WTC11 (cell line): ENCODE results near the gene SLC17A2. TPM values are rescaled to one million over a fixed set of nuclear protein-coding genes. Genes with fewer than 3 reads are reported as not detected.

Source experiments
- ATAC-seq: fragments of 200-7000 bp; cut with Tn5 transposase; 2 replicates; pipeline ENCODE4 v1.10.0; 2021; ENCODE audit warnings: mild to moderate bottlenecking, moderate library complexity
- CTCF ChIA-PET: fragments of 300-600 bp; sonication (Branson Sonifier 250); formaldehyde crosslinking; loops from one replicate; lab custom pipeline; 2021; ENCODE audit warnings: antibody characterized with exemption; lab: Charles Lee
- POLR2A ChIA-PET: fragments of 350-600 bp; sonication (Branson Sonifier 250); formaldehyde crosslinking; loops from one replicate; lab custom pipeline; 2021; ENCODE audit warnings: antibody characterized with exemption; lab: Charles Lee
- DNase-seq: peaks from one replicate; pipeline ENCODE4 v3.0.0; 2021; ENCODE audit warnings: low spot score
- H3K27ac Mint-ChIP-seq: 2 replicates; pipeline ENCODE4 v1.8.0; 2021; ENCODE audit warnings: mixed read lengths
- H3K27me3 Mint-ChIP-seq: 2 replicates; pipeline ENCODE4 v1.8.0; 2021; ENCODE audit warnings: low read depth, mild to moderate bottlenecking, moderate library complexity, mixed read lengths
- H3K36me3 Mint-ChIP-seq: 2 replicates; pipeline ENCODE4 v1.8.0; 2021; ENCODE audit warnings: mixed read lengths
- H3K4me1 Mint-ChIP-seq: 2 replicates; pipeline ENCODE4 v1.8.0; 2022; ENCODE audit warnings: mixed read lengths
- H3K4me3 Mint-ChIP-seq: 2 replicates; pipeline ENCODE4 v1.8.0; 2021; ENCODE audit warnings: mild to moderate bottlenecking, moderate library complexity, mixed read lengths
- H3K9me3 Mint-ChIP-seq: 2 replicates; pipeline ENCODE4 v1.8.0; 2021; ENCODE audit warnings: mixed read lengths
- AR ChIP-seq: fragments of 250-450 bp; sonication (Bioruptor Pico); IDR thresholded peaks from 2 replicates; pipeline ENCODE4 v1.9.0; 2021; ENCODE audit warnings: mild to moderate bottlenecking
- ARID4B ChIP-seq: sonication (generic); formaldehyde crosslinking; IDR thresholded peaks from 2 replicates; pipeline ENCODE4 v1.8.0; 2023; ENCODE audit warnings: missing genetic modification reagents, mild to moderate bottlenecking, borderline replicate concordance
- ATF3 ChIP-seq: sonication (generic); formaldehyde crosslinking; conservative IDR thresholded peaks from 2 replicates; pipeline ENCODE4 v1.8.1; 2022; ENCODE audit warnings: mild to moderate bottlenecking, missing genetic modification reagents
- ELF4 ChIP-seq: sonication (generic); formaldehyde crosslinking; IDR thresholded peaks from 2 replicates; pipeline ENCODE4 v1.8.1; 2022; ENCODE audit warnings: low read depth, mild to moderate bottlenecking, moderate library complexity, missing genetic modification reagents
- MAX ChIP-seq: sonication (generic); formaldehyde crosslinking; IDR thresholded peaks from 2 replicates; pipeline ENCODE4 v1.8.0; 2022; ENCODE audit warnings: mild to moderate bottlenecking, missing genetic modification reagents
- MYBL2 ChIP-seq: sonication (generic); formaldehyde crosslinking; IDR thresholded peaks from 2 replicates; pipeline ENCODE4 v1.8.1; 2023; ENCODE audit warnings: mild to moderate bottlenecking, moderate library complexity, missing genetic modification reagents
- NFE2L1 ChIP-seq: sonication (generic); formaldehyde crosslinking; IDR thresholded peaks from 2 replicates; pipeline ENCODE4 v1.8.1; 2023; ENCODE audit warnings: missing genetic modification reagents
- OVOL2 ChIP-seq: fragments of 250-450 bp; sonication (Bioruptor Pico); IDR thresholded peaks from 2 replicates; pipeline ENCODE4 v1.9.0; 2021; ENCODE audit warnings: mild to moderate bottlenecking, borderline replicate concordance
- PRRX2 ChIP-seq: fragments of 250-450 bp; sonication (Bioruptor Pico); IDR thresholded peaks from 2 replicates; pipeline ENCODE4 v1.8.0; 2021; ENCODE audit warnings: mild to moderate bottlenecking
- SMAD3 ChIP-seq: sonication (generic); formaldehyde crosslinking; IDR thresholded peaks from 2 replicates; pipeline ENCODE4 v1.8.0; 2022; ENCODE audit warnings: missing genetic modification reagents, mild to moderate bottlenecking, borderline replicate concordance
- SMAD4 ChIP-seq: sonication (generic); formaldehyde crosslinking; IDR thresholded peaks from 2 replicates; pipeline ENCODE4 v1.8.0; 2022; ENCODE audit warnings: mild to moderate bottlenecking, missing genetic modification reagents
- SP1 ChIP-seq: sonication (generic); formaldehyde crosslinking; conservative IDR thresholded peaks from 2 replicates; pipeline ENCODE4 v1.8.1; 2022; ENCODE audit warnings: missing genetic modification reagents
- TEAD1 ChIP-seq: sonication (generic); formaldehyde crosslinking; IDR thresholded peaks from 2 replicates; pipeline ENCODE4 v1.8.0; 2022; ENCODE audit warnings: mild to moderate bottlenecking, missing genetic modification reagents
- TP53 ChIP-seq: sonication (generic); formaldehyde crosslinking; IDR thresholded peaks from 2 replicates; pipeline ENCODE4 v1.8.1; 2023; ENCODE audit warnings: mild to moderate bottlenecking, missing genetic modification reagents
- ZBTB21 ChIP-seq: sonication (generic); formaldehyde crosslinking; IDR thresholded peaks from 2 replicates; pipeline ENCODE4 v1.8.1; 2023; ENCODE audit warnings: mild to moderate bottlenecking, missing genetic modification reagents, borderline replicate concordance
- ZBTB43 ChIP-seq: sonication (generic); formaldehyde crosslinking; IDR thresholded peaks from 2 replicates; pipeline ENCODE4 v1.8.1; 2023; ENCODE audit warnings: mild to moderate bottlenecking, missing genetic modification reagents
- ZNF219 ChIP-seq: sonication (generic); formaldehyde crosslinking; IDR thresholded peaks from 2 replicates; pipeline ENCODE4 v1.8.0; 2023; ENCODE audit warnings: missing genetic modification reagents, mild to moderate bottlenecking, borderline replicate concordance
- ZNF396 ChIP-seq: fragments of 250-450 bp; sonication (Bioruptor Pico); IDR thresholded peaks from 2 replicates; pipeline ENCODE4 v1.8.0; 2021; ENCODE audit warnings: mild to moderate bottlenecking, moderate library complexity, borderline replicate concordance
- total RNA-seq: library from RNA; stranded (reverse); gene quantifications from 3 replicates; pipeline ENCODE4 v1.2.3, GENCODE V29; 2021
- TF ChIP-seq, protein P1 (sequence below): fragments of 200-600 bp; IDR thresholded peaks from 2 replicates; pipeline ENCODE4 v1.8.0; 2022; ENCODE audit warnings: antibody characterized with exemption
- TF ChIP-seq, protein P2 (sequence below): sonication (generic); formaldehyde crosslinking; IDR thresholded peaks from 2 replicates; pipeline ENCODE4 v1.8.1; 2022; ENCODE audit warnings: low read depth, mild to moderate bottlenecking, moderate library complexity, missing genetic modification reagents, borderline replicate concordance
- TF ChIP-seq, protein P3 (sequence below): sonication (generic); formaldehyde crosslinking; IDR thresholded peaks from 2 replicates; pipeline ENCODE4 v1.8.1; 2023; ENCODE audit warnings: mild to moderate bottlenecking, missing genetic modification reagents, moderate library complexity
- TF ChIP-seq, protein P4 (sequence below): sonication (generic); formaldehyde crosslinking; IDR thresholded peaks from 2 replicates; pipeline ENCODE4 v1.8.0; 2023; ENCODE audit warnings: missing genetic modification reagents

The SLC17A2 gene
- total RNA-seq, 1 experiment from 2014 or later: not detected

DNA sequence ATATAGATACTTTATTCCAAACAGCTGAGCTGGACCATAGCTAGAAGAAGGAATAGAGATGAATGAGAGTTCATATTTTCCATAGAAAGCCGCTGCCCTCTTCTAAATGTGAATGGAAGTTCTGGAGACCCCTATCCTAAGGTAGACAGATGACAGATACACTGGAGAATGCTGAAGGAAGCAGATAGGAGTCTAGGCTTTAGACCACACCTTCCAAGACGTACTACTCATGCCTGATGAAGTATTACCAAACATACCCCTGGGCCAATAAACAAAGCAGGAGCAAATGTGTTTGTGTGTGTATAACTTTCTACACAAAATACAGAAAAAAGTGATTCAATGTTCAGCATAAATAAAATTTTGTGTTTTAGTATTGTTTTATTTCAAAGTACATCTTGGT lies 9.1 kb upstream of the SLC17A2 start:
- Mint-ChIP-seq H3K4me1 (no peaks in the 10 kb centered on the region), H3K4me3 (no peak overlapping the region), H3K27me3 (no peaks in the 10 kb centered on the region), H3K27ac (no peak overlapping the region), H3K9me3 (peaks cover 2% of the 10 kb centered on the region)
- POLR2A ChIA-PET: no interaction called here
- no peak for ATAC-seq
- no peak for TF ChIP-seq MYBL2 (CRISPR knock-in tag)
- TF ChIP-seq ZNF396 (CRISPR knock-in tag): no peak
- TF ChIP-seq, protein P1, sequence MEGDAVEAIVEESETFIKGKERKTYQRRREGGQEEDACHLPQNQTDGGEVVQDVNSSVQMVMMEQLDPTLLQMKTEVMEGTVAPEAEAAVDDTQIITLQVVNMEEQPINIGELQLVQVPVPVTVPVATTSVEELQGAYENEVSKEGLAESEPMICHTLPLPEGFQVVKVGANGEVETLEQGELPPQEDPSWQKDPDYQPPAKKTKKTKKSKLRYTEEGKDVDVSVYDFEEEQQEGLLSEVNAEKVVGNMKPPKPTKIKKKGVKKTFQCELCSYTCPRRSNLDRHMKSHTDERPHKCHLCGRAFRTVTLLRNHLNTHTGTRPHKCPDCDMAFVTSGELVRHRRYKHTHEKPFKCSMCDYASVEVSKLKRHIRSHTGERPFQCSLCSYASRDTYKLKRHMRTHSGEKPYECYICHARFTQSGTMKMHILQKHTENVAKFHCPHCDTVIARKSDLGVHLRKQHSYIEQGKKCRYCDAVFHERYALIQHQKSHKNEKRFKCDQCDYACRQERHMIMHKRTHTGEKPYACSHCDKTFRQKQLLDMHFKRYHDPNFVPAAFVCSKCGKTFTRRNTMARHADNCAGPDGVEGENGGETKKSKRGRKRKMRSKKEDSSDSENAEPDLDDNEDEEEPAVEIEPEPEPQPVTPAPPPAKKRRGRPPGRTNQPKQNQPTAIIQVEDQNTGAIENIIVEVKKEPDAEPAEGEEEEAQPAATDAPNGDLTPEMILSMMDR: no peak
- no peak for TF ChIP-seq ZNF219 (CRISPR knock-in tag)
- TF ChIP-seq MAX (CRISPR knock-in tag): no peak
- TF ChIP-seq, all 79 proteins: peak for 0
- no peaks in the 10 kb centered on the region for H3K36me3 Mint-ChIP-seq
- DNase-seq: no peak
- CTCF ChIA-PET: interaction anchor here (1.1 kb wide), 1 partner anchor 58 kb away, joined by 3 read pairs; no protein-coding TSS in a partner anchor

GRCh38 chr6:25935953-25936352 lies 5.5 kb upstream of the SLC17A2 start:
- no peaks in the 10 kb centered on the region for H3K27me3 Mint-ChIP-seq
- ATAC-seq: no peak
- DNase-seq: no peak
- no peaks in the 10 kb centered on the region for H3K9me3 Mint-ChIP-seq
- ChIA-PET CTCF (no interaction called here), POLR2A (no interaction called here)
- H3K4me1 Mint-ChIP-seq: no peaks in the 10 kb centered on the region
- H3K27ac Mint-ChIP-seq: no peak overlapping the region
- H3K4me3 Mint-ChIP-seq: no peak overlapping the region
- no peaks in the 10 kb centered on the region for H3K36me3 Mint-ChIP-seq
- TF ChIP-seq AR (no peak), SMAD4 (no peak), OVOL2 (CRISPR knock-in tag) (no peak), PRRX2 (CRISPR knock-in tag) (no peak), ARID4B (no peak), ZBTB21 (no peak), TP53 (CRISPR knock-in tag) (no peak), ATF3 (CRISPR knock-in tag) (no peak), TEAD1 (CRISPR knock-in tag) (no peak), ZBTB43 (CRISPR knock-in tag) (no peak), SMAD3 (CRISPR knock-in tag) (no peak), NFE2L1 (no peak), SP1 (no peak), ELF4 (CRISPR knock-in tag) (no peak)
- TF ChIP-seq, protein P2, sequence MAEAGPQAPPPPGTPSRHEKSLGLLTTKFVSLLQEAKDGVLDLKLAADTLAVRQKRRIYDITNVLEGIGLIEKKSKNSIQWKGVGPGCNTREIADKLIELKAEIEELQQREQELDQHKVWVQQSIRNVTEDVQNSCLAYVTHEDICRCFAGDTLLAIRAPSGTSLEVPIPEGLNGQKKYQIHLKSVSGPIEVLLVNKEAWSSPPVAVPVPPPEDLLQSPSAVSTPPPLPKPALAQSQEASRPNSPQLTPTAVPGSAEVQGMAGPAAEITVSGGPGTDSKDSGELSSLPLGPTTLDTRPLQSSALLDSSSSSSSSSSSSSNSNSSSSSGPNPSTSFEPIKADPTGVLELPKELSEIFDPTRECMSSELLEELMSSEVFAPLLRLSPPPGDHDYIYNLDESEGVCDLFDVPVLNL (CRISPR knock-in tag): no peak
- TF ChIP-seq, protein P3, sequence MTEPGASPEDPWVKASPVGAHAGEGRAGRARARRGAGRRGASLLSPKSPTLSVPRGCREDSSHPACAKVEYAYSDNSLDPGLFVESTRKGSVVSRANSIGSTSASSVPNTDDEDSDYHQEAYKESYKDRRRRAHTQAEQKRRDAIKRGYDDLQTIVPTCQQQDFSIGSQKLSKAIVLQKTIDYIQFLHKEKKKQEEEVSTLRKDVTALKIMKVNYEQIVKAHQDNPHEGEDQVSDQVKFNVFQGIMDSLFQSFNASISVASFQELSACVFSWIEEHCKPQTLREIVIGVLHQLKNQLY (CRISPR knock-in tag): no peak
- TF ChIP-seq, protein P4, sequence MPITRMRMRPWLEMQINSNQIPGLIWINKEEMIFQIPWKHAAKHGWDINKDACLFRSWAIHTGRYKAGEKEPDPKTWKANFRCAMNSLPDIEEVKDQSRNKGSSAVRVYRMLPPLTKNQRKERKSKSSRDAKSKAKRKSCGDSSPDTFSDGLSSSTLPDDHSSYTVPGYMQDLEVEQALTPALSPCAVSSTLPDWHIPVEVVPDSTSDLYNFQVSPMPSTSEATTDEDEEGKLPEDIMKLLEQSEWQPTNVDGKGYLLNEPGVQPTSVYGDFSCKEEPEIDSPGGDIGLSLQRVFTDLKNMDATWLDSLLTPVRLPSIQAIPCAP (CRISPR knock-in tag): no peak
